Parathyroid adenoma (tissue), 2 donors: ENCODE data around the gene KCNJ3.

Source experiments
- H2AFZ ChIP-seq: fragments of 300-600 bp; sonication (generic); one replicate; pipeline ENCODE4 v1.7.0; 2017; ENCODE audit warnings: antibody characterized with exemption, mild to moderate bottlenecking
- H3K27ac ChIP-seq: fragments of 300-600 bp; sonication (generic); one replicate; pipeline ENCODE4 v1.7.0; 2017
- H3K27me3 ChIP-seq: fragments of 300-600 bp; sonication (generic); one replicate; pipeline ENCODE4 v1.7.0; 2017; ENCODE audit warnings: low read length; ENCODE audit not compliant: control insufficient read depth, insufficient read depth
- H3K36me3 ChIP-seq: fragments of 300-600 bp; sonication (generic); one replicate; pipeline ENCODE4 v1.7.0; 2017; ENCODE audit warnings: low read length; ENCODE audit not compliant: control insufficient read depth, insufficient read depth
- H3K4me1 ChIP-seq: fragments of 300-600 bp; sonication (generic); one replicate; pipeline ENCODE4 v1.7.0; 2017; ENCODE audit warnings: control low read depth
- H3K4me2 ChIP-seq: fragments of 300-600 bp; sonication (generic); one replicate; pipeline ENCODE4 v1.7.0; 2017; ENCODE audit warnings: low read length
- H3K4me3 ChIP-seq: fragments of 300-600 bp; sonication (generic); one replicate; pipeline ENCODE4 v1.7.0; 2017; ENCODE audit warnings: low read depth, low read length
- H3K79me2 ChIP-seq: fragments of 300-600 bp; sonication (generic); one replicate; pipeline ENCODE4 v1.7.0; 2017; ENCODE audit warnings: control low read depth
- H3K9ac ChIP-seq: fragments of 300-600 bp; sonication (generic); one replicate; pipeline ENCODE4 v1.7.0; 2017; ENCODE audit warnings: mild to moderate bottlenecking
- H3K9me3 ChIP-seq: fragments of 300-600 bp; sonication (generic); one replicate; pipeline ENCODE4 v1.7.0; 2017; ENCODE audit warnings: low read length; ENCODE audit not compliant: control insufficient read depth
- TF ChIP-seq, protein P1 (sequence below): fragments of 300-600 bp; sonication (generic); IDR thresholded peaks from one replicate; pipeline ENCODE4 v1.7.0; 2017; ENCODE audit warnings: antibody characterized with exemption, mild to moderate bottlenecking
- donor health status: primary hyperparathyroidism.

The KCNJ3 gene

GRCh38 chr2:154740361-154740760 is 41.9 kb downstream of the KCNJ3 start:
- TF ChIP-seq, protein P1, sequence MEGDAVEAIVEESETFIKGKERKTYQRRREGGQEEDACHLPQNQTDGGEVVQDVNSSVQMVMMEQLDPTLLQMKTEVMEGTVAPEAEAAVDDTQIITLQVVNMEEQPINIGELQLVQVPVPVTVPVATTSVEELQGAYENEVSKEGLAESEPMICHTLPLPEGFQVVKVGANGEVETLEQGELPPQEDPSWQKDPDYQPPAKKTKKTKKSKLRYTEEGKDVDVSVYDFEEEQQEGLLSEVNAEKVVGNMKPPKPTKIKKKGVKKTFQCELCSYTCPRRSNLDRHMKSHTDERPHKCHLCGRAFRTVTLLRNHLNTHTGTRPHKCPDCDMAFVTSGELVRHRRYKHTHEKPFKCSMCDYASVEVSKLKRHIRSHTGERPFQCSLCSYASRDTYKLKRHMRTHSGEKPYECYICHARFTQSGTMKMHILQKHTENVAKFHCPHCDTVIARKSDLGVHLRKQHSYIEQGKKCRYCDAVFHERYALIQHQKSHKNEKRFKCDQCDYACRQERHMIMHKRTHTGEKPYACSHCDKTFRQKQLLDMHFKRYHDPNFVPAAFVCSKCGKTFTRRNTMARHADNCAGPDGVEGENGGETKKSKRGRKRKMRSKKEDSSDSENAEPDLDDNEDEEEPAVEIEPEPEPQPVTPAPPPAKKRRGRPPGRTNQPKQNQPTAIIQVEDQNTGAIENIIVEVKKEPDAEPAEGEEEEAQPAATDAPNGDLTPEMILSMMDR: no peak
- H3K79me2 ChIP-seq: no peaks in the 10 kb centered on the region
- no peaks in the 10 kb centered on the region for H3K36me3 ChIP-seq
- no peak overlapping the region for H3K4me3 ChIP-seq
- H3K4me2 ChIP-seq: no peak overlapping the region
- no peaks in the 10 kb centered on the region for H3K9me3 ChIP-seq
- no peak overlapping the region for H2AFZ ChIP-seq
- H3K4me1 ChIP-seq: no peaks in the 10 kb centered on the region
- H3K27me3 ChIP-seq: no peaks in the 10 kb centered on the region
- H3K27ac ChIP-seq: no peak overlapping the region
- no peak overlapping the region for H3K9ac ChIP-seq

- H3K9me3 ChIP-seq: no peaks in the 10 kb centered on the region
- H3K79me2 ChIP-seq: no peaks in the 10 kb centered on the region
- no peak overlapping the region for H3K27ac ChIP-seq
- TF ChIP-seq, protein P1: no peak
- H3K4me1 ChIP-seq: no peaks in the 10 kb centered on the region
- H3K4me3 ChIP-seq: no peak overlapping the region
- H3K9ac ChIP-seq: no peak overlapping the region
- no peaks in the 10 kb centered on the region for H3K36me3 ChIP-seq
- H2AFZ ChIP-seq: no peak overlapping the region
- no peak overlapping the region for H3K4me2 ChIP-seq
- H3K27me3 ChIP-seq: no peaks in the 10 kb centered on the region
These were observed 60.4 kb downstream of the KCNJ3 start for GRCh38 chr2:154758871-154759270.

DNA sequence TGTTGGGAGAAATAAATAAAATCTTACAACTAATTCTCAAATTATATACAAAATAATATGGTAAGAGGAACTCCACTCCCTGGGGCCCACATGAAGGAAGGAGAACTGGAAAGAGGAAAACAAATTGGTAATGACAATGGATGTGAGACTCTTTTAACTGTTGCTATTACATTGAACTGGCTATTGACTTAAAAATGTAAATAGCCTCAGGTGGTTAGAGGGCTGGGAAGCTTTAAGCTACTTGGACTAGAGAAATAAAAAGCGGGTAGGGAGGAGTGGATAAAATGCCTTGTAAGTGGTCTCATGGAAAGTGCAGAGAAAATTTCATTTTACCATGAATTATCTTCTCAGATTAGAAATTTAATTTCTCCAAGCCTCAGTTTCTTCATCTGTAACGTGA is 64.1 kb downstream of the KCNJ3 start:
- Histone ChIP-seq H3K4me3 (no peak overlapping the region), H3K27ac (no peak overlapping the region), H3K4me1 (no peaks in the 10 kb centered on the region), H3K9me3 (no peaks in the 10 kb centered on the region), H3K79me2 (no peaks in the 10 kb centered on the region), H3K9ac (no peak overlapping the region), H3K36me3 (no peaks in the 10 kb centered on the region), H3K27me3 (no peaks in the 10 kb centered on the region), H2AFZ (no peak overlapping the region), H3K4me2 (no peak overlapping the region)
- TF ChIP-seq, protein P1: no peak

DNA sequence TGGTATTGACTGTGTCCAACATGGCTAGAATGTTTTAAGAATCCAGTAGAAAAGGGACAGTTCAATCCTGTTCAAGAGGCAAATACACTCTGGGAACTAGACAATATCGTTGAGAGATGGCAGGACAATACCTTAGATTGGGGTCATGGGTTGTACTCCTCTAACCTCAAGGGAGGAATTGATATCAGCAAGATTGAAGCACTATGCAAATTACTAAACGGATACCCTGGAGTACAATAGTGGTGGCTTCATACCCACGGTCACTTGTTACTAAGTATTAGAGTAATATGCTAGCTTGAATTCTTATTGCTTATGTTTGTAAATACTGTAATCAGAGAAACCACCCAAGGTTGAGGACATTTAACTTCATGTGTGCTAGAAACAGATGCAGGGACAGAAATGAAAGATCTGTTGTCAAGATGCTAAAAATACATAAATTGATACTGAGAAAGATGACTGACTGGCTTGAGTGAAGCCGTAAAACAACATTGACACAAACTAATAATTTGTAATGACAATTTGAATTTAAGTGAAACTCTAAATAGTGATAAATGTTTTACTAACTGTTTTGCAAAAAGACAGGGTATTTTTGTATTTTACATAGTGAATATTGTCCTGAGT is 73.3 kb downstream of the KCNJ3 start:
- no peak overlapping the region for H3K9ac ChIP-seq
- H3K4me2 ChIP-seq: no peak overlapping the region
- no peak overlapping the region for H3K4me3 ChIP-seq
- no peak overlapping the region for H3K27ac ChIP-seq
- no peaks in the 10 kb centered on the region for H3K79me2 ChIP-seq
- H3K27me3 ChIP-seq: no peaks in the 10 kb centered on the region
- no peaks in the 10 kb centered on the region for H3K9me3 ChIP-seq
- no peak overlapping the region for H2AFZ ChIP-seq
- H3K4me1 ChIP-seq: no peaks in the 10 kb centered on the region
- H3K36me3 ChIP-seq: no peaks in the 10 kb centered on the region
- TF ChIP-seq, protein P1: no peak

GRCh38 chr2:154776825-154777224 is 78.3 kb downstream of the KCNJ3 start:
- no peaks in the 10 kb centered on the region for H3K9me3 ChIP-seq
- H3K4me1 ChIP-seq: no peaks in the 10 kb centered on the region
- no peaks in the 10 kb centered on the region for H3K79me2 ChIP-seq
- H3K4me3 ChIP-seq: no peak overlapping the region
- H3K4me2 ChIP-seq: no peak overlapping the region
- H2AFZ ChIP-seq: no peak overlapping the region
- H3K36me3 ChIP-seq: no peaks in the 10 kb centered on the region
- no peak overlapping the region for H3K27ac ChIP-seq
- no peak overlapping the region for H3K9ac ChIP-seq
- TF ChIP-seq, protein P1: no peak
- H3K27me3 ChIP-seq: no peaks in the 10 kb centered on the region
